K562 (cell line): ENCODE results near the gene SRRT. TPM values are rescaled to one million over a fixed set of nuclear protein-coding genes. Genes with fewer than 3 reads are reported as not detected.

ENCODE experiments used
- CBFA2T3 ChIP-seq: fragments of 450-650 bp; IDR thresholded peaks from 2 replicates; pipeline ENCODE4 v1.6.1; 2017
- CEBPG ChIP-seq, 3 experiments: fragments of 200-800 bp in 1 of 3; sonication (Bioruptor generic) in 1 of 3; sonication (generic) in 1 of 3; formaldehyde crosslinking in 1 of 3; IDR thresholded peaks in 2 of 3; conservative IDR thresholded peaks in 1 of 3; 2 replicates each; pipeline versions ENCODE4 v1.6.1 to v1.8.0; 2016 to 2022; ENCODE audit warnings: missing compliant biosample characterization in 2 of 3, missing genetic modification characterization in 2 of 3, mild to moderate bottlenecking in 1 of 3, missing genetic modification reagents in 1 of 3
- CGGBP1 ChIP-seq: fragments of 250-450 bp; sonication (Bioruptor Pico); IDR thresholded peaks from 2 replicates; pipeline ENCODE4 v1.9.0; 2021; ENCODE audit warnings: mild to moderate bottlenecking
- ETS2 ChIP-seq: IDR thresholded peaks from 2 replicates; pipeline ENCODE4 v1.6.1; 2016; ENCODE audit warnings: borderline replicate concordance, missing genetic modification characterization, mild to moderate bottlenecking, moderate library complexity, missing compliant biosample characterization; ENCODE audit not compliant: poor library complexity, severe bottlenecking
- GTF2A2 ChIP-seq: IDR thresholded peaks from 2 replicates; pipeline ENCODE4 v1.6.1; 2016; ENCODE audit warnings: mild to moderate bottlenecking, missing genetic modification characterization, missing compliant biosample characterization
- HNRNPLL ChIP-seq: fragments of 200-400 bp; formaldehyde crosslinking; IDR thresholded peaks from 2 replicates; pipeline ENCODE4 v1.6.1; 2017; ENCODE audit warnings: low read length, low read depth, mild to moderate bottlenecking; ENCODE audit not compliant: poor library complexity, severe bottlenecking
- PHF20 ChIP-seq: fragments of 450-650 bp; IDR thresholded peaks from 2 replicates; pipeline ENCODE4 v1.6.1; 2018; ENCODE audit not compliant: partially characterized antibody
- RCOR1 ChIP-seq, 2 experiments: IDR thresholded peaks; 2 replicates each; pipeline ENCODE4 v1.6.1; 2012; ENCODE audit warnings: low read depth in 2 of 2, low read length in 2 of 2, borderline replicate concordance in 1 of 2, improper control_type of control experiment in 1 of 2
- SMAD1 ChIP-seq: fragments of 150-350 bp; IDR thresholded peaks from 2 replicates; pipeline ENCODE4 v1.6.1; 2014; ENCODE audit warnings: low read length, low read depth; ENCODE audit not compliant: partially characterized antibody
- SP2 ChIP-seq: IDR thresholded peaks from 2 replicates; pipeline ENCODE4 v1.6.1; 2011; ENCODE audit warnings: mild to moderate bottlenecking, low read depth, low read length, moderate library complexity; ENCODE audit not compliant: poor library complexity, severe bottlenecking; ENCODE audit errors: extremely low read depth
- TCF15 ChIP-seq: fragments of 250-450 bp; sonication (Bioruptor Pico); IDR thresholded peaks from 2 replicates; pipeline ENCODE4 v1.8.0; 2022; ENCODE audit warnings: moderate library complexity, mild to moderate bottlenecking, inconsistent platforms
- TCF7L2 ChIP-seq: fragments of 150-350 bp; IDR thresholded peaks from 2 replicates; pipeline ENCODE4 v1.6.1; 2016; ENCODE audit warnings: low read depth, mild to moderate bottlenecking, low read length, moderate library complexity
- USF1 ChIP-seq: sonication (generic); formaldehyde crosslinking; IDR thresholded peaks from 2 replicates; pipeline ENCODE4 v1.9.0; 2022; ENCODE audit warnings: mild to moderate bottlenecking, missing genetic modification reagents
- ZNF12 ChIP-seq: sonication (generic); formaldehyde crosslinking; IDR thresholded peaks from 2 replicates; pipeline ENCODE4 v1.4.0; 2020; ENCODE audit warnings: mild to moderate bottlenecking, missing genetic modification reagents
- ZNF140 ChIP-seq: fragments of 250-450 bp; sonication (Bioruptor Pico); IDR thresholded peaks from 2 replicates; pipeline ENCODE4 v1.8.0; 2021; ENCODE audit warnings: moderate library complexity, mild to moderate bottlenecking, inconsistent platforms
- ZNF224 ChIP-seq: sonication (generic); formaldehyde crosslinking; IDR thresholded peaks from 2 replicates; pipeline ENCODE4 v1.8.0; 2022; ENCODE audit warnings: mild to moderate bottlenecking, missing genetic modification reagents
- ZNF282 ChIP-seq: sonication (generic); formaldehyde crosslinking; IDR thresholded peaks from 2 replicates; pipeline ENCODE4 v1.8.1; 2023; ENCODE audit warnings: missing genetic modification reagents
- ZNF445 ChIP-seq: fragments of 250-450 bp; sonication (Bioruptor Pico); IDR thresholded peaks from 2 replicates; pipeline ENCODE4 v1.4.0; 2020; ENCODE audit warnings: low read depth, mild to moderate bottlenecking, moderate library complexity
- ZNF518B ChIP-seq: fragments of 250-450 bp; sonication (Bioruptor Pico); IDR thresholded peaks from 2 replicates; pipeline ENCODE4 v1.5.0; 2021; ENCODE audit warnings: mild to moderate bottlenecking, moderate library complexity
- ZNF699 ChIP-seq: fragments of 250-450 bp; sonication (Bioruptor Pico); IDR thresholded peaks from 2 replicates; pipeline ENCODE4 v1.8.0; 2021; ENCODE audit warnings: mild to moderate bottlenecking, moderate library complexity; ENCODE audit not compliant: insufficient replicate concordance
- ZSCAN32 ChIP-seq: fragments of 450-650 bp; formaldehyde crosslinking; IDR thresholded peaks from 2 replicates; pipeline ENCODE4 v1.4.0; 2020; ENCODE audit warnings: mild to moderate bottlenecking, moderate library complexity
- polyA plus RNA-seq, 8 experiments: library from polyadenylated mRNA; depleted of rRNA in 4 of 8; stranded (reverse) in 5 of 8; unstranded in 3 of 8; fragments of >200 nt; fragmentation: Nextera tagmentation in 2 of 8; fragmentation: Illumina TruSeq in 1 of 8; extraction: Ambion mirVana in 2 of 8; extraction: Trizol in 1 of 8; gene quantifications; 2 replicates each; pipeline versions ENCODE4 v1.2.1 to v1.2.3, GENCODE V29; 2011 to 2014; ENCODE audit warnings: inconsistent platforms in 1 of 8, missing spikeins in 1 of 8
- total RNA-seq, 7 experiments: library from RNA; depleted of rRNA in 6 of 7; stranded (reverse); fragments of >200 nt in 6 of 7; fragmentation: Illumina TruSeq in 2 of 7; extraction: Trizol in 2 of 7; gene quantifications; 2 replicates each; pipeline versions ENCODE4 v1.2.1 to v1.2.3, GENCODE V29; 2011 to 2021; ENCODE audit warnings: low replicate concordance in 1 of 7

The SRRT gene
- total and polyA plus RNA-seq, 9 of the 15 experiments (the other 6 are each of a cell fraction or from before 2014, with no cell fraction given) = 10.3 to 263 (median 84.4) TPM

- TF ChIP-seq CBFA2T3 = no peak
- no peak for TF ChIP-seq CEBPG (CRISPR knock-in tag; IDR thresholded peaks at IDR 0.05)
- no peak for TF ChIP-seq CEBPG (tag; conservative IDR thresholded peaks at IDR 0.05 in 1 of 2, IDR thresholded peaks at IDR 0.05 in 1 of 2)
- peak; percentile 26; the same call in 1 of the 2 replicates for TF ChIP-seq ZNF12
- no peak for TF ChIP-seq TCF7L2
- no peak for TF ChIP-seq ZNF224 (CRISPR knock-in tag)
- no peak for TF ChIP-seq ZNF140 (CRISPR knock-in tag)
- no peak for TF ChIP-seq ETS2
- TF ChIP-seq PHF20 = peak; percentile 98
- TF ChIP-seq ZNF518B (CRISPR knock-in tag) = no peak
- peak; percentile 70 for TF ChIP-seq HNRNPLL
- peak; percentile 71; the same call in 1 of the 2 replicates for TF ChIP-seq CGGBP1 (CRISPR knock-in tag)
- TF ChIP-seq USF1 (CRISPR knock-in tag) = peak; percentile 27; the same call in 1 of the 2 replicates
- no peak for TF ChIP-seq ZNF699 (CRISPR knock-in tag)
- TF ChIP-seq ZSCAN32 (CRISPR knock-in tag) = no peak; the same call in 1 of the 2 replicates
- no peak for TF ChIP-seq ZNF282
- TF ChIP-seq ZNF445 (CRISPR knock-in tag) = peak; percentile 70; the same call in 1 of the 2 replicates
- TF ChIP-seq TCF15 (CRISPR knock-in tag) = no peak
- TF ChIP-seq SP2 = no peak
- peak in 1 of 2 experiments; percentile 62; a peak in 1 of 4 replicates for TF ChIP-seq RCOR1 (IDR thresholded peaks at IDR 0.05; ENCODE audit: borderline replicate concordance in 1 of 2, low read depth in 2 of 2, low read length in 2 of 2)
- no peak for TF ChIP-seq GTF2A2 (tag)
- no peak for TF ChIP-seq SMAD1
Measured at GRCh38 chr7:100874577-100875355, at the start of gene SRRT (continued).
